GM21515 (cell line): ENCODE results near the gene CILP2.

ENCODE experiments used
- ATAC-seq: cut with Tn5 transposase; IDR thresholded peaks from one replicate; pipeline ENCODE4 v1.9.1; 2021; ENCODE audit not compliant: unreplicated experiment

Gene CILP2

DNA sequence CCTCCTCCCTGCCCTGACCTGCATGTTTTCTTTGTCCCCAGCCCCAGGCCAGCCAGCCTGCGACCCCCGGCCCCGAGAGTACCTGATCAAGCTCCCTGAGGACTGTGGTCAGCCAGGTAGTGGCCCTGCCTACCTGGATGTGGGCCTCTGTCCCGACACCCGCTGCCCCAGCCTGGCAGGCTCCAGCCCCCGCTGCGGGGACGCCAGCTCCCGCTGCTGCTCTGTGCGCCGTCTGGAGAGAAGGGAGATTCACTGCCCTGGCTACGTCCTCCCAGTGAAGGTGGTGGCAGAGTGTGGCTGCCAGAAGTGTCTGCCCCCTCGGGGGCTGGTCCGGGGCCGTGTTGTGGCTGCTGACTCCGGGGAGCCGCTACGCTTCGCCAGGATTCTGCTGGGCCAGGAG is 5.6 kb downstream of the CILP2 start:
- ATAC-seq: no peak

DNA sequence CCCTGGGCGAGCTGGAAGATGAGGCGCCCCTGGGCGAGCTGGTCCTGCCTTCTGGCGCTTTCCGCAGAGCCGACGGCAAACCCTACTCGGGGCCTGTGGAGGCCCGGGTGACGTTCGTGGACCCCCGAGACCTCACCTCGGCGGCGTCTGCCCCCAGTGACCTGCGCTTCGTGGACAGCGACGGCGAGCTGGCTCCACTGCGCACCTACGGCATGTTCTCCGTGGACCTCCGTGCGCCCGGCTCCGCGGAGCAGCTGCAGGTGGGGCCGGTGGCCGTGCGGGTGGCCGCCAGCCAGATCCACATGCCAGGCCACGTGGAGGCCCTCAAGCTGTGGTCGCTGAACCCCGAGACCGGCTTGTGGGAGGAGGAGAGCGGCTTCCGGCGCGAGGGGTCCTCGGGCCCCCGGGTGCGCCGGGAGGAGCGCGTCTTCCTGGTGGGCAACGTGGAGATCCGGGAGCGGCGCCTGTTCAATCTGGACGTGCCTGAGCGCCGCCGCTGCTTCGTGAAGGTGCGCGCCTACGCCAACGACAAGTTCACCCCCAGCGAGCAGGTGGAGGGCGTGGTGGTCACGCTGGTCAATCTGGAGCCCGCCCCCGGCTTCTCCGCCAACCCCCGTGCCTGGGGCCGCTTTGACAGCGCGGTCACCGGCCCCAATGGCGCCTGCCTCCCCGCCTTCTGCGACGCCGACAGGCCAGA is 6.3 kb downstream of the CILP2 start:
- no peak for ATAC-seq

DNA sequence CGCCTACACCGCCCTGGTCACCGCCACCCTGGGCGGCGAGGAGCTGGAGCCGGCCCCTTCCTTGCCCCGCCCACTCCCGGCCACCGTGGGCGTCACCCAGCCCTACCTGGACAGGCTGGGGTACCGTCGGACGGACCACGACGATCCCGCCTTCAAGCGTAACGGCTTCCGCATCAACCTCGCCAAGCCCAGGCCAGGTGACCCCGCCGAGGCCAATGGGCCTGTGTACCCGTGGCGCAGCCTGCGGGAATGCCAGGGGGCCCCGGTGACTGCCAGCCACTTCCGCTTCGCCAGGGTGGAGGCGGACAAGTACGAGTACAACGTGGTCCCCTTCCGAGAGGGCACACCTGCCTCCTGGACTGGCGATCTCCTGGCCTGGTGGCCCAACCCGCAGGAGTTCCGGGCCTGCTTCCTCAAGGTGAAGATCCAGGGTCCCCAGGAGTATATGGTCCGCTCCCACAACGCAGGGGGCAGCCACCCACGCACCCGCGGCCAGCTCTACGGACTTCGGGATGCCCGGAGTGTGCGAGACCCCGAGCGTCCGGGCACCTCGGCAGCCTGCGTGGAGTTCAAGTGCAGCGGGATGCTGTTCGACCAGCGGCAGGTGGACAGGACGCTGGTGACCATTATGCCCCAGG is 7.0 kb downstream of the CILP2 start:
- no peak for ATAC-seq

DNA sequence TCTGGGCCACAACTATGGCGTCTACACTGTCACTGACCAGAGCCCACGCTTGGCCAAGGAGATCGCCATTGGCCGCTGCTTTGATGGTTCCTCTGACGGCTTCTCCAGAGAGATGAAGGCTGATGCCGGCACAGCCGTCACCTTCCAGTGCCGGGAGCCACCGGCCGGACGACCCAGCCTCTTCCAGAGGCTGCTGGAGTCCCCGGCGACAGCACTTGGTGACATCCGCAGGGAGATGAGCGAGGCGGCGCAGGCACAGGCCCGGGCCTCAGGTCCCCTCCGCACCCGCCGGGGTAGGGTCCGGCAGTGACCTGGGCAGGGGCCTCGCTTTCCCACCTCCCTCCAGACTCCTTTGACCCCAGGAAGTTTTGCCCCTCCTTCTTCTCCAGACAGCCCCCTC is 7.6 kb downstream of the CILP2 start:
- no peak for ATAC-seq

DNA sequence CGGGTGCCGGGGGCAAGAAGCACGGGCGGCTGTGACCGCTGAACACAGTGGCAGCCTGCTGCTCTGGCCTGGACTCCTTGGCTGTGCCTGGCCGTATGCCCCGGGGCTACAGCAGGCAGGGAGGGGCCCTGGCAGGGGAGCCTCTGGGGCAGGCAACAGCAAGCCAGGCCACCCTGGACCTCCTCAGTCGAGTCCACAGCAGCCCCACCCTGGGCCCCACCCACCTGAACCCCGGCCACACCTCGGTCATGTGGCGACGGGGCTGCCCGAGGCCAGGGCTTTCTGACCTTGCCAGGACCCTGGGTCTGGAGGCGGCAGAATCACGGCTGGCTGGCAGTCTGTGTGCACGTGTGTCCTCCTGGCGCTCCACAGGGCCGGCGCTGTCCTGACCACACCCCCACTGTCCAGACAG is 8.7 kb downstream of the CILP2 start:
- ATAC-seq: no peak

DNA sequence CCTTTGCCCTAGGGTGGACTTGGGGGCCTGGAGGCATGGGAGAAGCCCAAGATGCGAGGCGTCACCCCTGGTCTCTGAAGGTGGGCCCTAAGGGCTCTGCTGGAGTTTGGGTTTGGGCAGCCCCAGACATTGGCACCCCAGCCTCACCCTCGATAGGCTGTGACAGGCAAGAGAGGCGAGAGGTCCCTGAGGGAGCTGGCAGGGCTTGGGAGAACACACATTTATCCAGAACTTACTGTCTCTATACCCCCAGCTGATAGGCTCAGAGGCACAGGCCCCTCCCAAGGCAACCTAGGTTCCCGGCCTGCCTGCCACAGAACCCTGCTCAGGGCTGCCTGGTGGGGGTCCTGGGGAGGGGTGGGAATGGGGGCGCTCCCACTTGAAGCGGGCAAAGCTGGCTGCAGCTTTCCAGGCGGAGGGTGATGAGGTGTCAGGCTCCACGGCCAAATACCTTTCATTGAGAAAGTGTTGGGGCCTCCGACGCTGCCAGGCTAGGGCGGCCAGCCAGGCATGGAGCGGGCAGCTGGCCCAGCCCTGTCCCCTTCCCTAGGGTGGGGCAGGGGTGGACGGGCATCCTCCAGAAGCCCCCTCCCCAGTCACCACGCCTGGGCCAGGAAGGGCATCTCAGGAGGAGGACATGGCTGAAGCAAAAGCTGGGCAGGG is 9.7 kb downstream of the CILP2 start:
- no peak for ATAC-seq

DNA sequence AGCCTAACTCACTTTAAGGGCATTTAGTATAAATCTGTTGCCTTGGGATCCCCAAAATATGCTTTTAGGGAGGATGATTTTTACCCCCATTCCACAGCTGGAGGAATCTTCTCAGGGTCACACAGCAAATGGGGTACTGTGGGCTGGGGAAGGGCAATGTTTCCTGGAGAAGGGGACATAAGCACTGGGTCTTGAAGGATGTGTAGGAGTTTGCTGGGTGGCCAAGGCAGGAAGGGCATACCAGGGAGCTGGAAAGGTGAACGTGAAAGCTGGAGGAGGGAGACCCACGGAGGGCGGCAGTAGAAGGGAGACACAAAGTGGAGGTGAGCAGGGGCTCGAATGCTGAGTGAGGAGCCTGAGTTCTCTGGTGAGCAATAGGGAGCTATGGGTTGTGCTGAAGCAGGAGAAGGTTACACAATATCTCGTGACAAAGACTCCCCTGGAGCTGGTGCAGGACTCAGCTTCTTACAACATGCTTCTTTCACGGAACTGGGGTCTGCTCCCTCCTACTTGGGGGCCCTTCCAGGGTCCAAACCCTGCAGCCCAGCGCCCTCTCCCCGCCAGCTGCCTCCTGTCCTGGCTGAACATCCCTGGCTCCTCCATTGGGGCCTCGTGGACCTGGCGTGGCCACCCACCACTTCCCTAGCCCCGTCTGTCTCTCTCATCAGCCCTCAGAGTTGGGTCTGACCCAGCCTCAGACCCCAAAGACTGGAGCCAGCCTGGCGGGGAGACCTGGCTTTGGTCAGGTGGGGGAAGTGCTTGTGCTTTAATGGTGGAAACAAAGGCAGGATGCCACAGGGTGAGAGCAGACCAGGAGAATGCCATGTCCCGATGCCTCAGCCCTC is 11.1 kb downstream of the CILP2 start:
- no peak for ATAC-seq

DNA sequence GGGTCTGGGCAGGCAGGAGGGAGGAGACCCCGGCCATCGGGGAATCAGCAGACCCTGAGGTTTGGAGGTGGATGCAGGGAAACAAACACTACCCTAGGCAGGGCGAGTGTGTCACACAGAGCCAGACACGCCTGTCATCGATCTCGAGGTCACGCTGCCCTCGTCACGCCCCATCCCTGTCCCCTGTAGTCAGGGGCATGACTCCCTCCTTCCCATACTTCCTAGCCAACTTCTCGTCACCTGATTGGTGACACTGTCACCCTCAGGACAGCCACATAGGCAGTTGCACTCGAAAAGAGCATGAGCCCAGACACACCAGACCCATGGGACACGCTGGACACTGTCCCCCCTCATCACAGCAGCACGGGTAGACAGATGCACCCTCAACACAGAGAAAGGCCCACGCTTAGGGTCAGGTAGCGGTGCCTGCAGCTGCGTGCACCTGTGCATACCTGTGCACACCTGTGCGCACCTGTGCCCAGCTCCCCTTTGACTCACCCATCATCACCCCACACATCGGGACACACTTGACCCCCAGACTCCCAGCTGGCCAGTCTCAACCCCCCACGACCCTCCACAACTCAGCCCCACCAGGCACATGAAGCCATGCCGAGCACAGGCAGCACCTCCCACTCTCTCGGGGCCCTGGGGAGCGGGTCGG is 11.9 kb downstream of the CILP2 start:
- ATAC-seq: no peak

DNA sequence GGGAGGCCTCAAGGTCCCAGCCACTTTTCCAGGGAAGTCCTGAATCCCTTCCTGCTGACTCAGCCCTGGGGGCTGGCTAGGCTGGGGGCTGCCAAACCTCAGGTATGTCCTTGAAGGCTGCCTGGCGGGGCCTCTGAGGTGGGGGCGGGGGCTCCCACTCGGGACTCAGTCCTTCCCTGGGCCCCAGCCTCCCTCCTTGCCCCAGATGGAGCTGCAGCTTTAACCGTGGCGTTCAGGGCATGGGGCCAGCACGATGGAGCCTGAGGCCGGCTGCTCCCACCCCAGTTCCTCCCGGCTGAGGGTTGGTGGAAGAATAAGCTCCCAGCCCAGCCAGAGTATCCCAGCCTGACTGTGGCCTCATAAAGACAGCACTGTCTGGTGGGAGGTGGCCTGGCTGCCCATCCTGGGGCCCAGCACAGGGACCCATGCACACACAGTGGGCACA is 12.4 kb downstream of the CILP2 start:
- ATAC-seq: no peak

DNA sequence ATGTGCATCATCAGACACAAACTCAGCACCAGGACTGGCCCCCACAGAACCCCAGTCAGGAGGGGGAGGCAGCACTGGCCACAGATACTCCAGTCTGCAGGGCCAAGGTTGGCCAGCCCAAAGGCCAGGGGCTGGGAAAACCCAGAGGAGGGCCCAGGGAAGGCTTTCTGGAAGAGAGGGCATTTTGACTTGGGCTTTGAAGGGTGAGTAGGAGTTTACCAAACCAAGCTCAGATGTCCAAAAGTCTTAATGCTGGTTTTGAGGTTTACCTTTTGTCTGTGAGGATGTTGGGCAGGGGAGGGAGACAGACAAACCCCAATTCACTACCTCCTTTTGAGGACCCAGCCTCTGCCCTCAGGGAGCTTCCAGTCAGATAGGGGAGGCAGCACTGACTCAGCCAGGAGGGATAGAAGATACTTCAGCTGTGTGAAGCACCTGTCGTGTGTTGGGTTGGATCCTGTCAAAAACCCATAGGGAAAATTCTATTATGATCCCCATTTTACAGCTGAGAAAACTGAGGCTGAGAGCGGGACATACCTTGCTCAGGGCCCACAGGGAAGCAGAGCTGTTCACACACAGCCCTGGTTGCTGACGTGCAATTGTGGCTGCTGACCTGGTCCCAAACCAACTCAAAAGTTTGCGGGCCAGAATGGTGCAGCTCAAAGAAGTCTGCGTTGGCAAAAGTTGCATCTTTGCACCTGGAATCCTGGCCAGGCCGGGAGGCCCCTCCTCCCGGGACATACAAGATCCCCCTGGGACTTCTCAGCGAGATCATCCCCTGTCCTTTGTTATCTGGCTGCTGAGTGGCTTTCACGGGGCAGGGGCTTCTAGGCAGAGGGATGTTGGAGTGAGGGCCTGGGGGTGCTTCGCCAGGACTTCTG is 13.1 kb downstream of the CILP2 start:
- no peak for ATAC-seq

DNA sequence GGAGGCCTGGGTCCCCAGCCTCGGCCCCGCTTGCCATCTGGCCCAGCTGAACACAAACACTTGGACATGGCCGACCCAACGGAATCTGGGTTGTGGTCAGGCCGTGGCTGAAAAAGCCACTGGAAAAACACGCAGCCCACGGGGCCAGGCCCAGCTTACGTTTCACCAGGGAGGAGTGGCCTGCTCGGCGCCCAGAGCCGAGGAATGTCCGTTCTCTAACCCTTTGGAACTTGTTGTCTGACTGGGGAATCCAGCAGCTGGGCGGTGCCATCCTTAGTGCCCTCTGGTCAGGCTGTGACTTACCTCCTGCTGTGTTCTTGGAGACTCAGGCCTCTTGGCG is 13.8 kb downstream of the CILP2 start:
- ATAC-seq: no peak

DNA sequence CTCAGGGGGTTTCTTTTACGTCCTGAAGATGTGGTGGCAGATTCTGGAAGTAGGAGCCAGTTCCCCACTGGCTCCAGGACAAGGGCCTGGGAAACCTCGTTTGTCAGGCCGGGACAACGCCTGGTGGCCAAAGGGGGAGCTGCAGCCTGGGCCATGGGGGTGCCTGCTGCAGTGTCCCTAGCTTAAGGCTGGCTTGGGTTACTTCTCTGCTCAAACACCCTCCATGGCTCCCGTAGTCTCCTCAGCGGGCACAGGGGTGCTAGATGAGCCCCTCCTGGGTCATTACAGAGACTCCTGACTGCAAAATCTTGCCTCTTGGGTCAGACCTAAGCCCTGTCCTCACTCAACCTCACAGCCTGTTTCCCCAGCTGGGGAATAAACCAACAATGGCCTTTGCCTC is 14.7 kb downstream of the CILP2 start:
- ATAC-seq: no peak

DNA sequence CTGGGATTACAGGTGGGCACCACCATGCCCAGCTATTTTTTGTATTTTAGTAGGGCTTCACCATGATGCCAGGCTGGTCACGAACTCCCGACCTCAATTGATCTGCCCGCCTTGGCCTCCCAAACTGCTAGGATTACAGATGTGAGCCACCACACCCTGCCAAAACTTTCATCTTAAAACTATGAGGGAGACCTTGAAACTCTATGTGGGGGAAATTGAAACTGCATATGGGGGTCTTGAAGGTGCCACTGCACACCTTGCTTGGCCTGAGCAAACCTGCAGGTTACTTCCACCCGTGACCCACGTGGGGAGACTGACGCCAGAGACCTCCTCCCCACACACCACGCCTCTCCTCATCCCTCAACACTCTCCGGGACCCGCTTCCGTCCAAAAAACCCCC is 15.6 kb downstream of the CILP2 start:
- no peak for ATAC-seq

DNA sequence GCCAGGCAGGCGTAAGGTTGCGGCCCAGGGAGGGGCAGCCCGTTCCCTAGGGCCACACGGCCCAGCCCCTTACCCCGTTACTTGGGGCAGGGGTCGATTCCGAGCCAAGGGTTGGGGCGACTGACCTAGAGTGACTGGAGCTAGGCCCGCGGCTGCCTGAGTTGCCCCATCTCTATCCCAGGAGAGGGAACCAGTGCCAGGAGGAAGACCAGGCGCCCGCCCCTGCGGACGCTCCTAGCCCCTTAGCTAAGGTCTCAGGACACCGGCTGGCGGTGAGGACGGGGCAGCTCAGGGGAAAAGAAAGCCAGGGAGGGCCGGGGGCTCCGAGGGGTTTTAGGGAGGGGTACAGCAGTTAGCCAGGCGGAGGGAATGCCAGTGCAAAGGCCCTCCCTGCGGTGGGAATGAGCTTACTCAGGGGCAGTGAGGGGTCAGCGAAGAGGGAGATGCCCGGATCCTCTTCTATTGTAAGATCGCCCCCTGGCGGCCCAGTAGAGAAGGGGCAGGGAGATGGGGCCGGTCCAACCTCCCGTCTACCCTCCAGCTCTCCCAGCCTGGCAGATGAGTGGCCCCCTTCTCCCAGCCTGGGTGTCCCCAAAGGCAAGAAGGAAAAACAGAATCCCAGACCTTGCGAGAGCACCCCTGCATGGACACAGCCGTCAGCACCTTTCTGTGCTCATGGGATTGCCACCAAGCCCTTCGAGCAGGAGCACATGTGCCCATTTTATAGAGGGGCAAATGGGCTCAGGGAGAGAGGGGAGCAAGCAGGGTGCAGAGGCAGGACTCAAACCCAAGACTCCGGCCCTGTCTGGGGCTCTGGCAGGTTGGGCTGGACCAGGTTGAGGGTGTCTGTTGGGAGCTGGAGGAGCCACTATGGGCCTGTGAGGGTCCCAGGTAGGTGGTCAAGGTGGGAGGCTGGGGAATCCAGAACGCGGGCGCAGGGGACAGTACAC is 16.3 kb downstream of the CILP2 start:
- ATAC-seq: no peak

DNA sequence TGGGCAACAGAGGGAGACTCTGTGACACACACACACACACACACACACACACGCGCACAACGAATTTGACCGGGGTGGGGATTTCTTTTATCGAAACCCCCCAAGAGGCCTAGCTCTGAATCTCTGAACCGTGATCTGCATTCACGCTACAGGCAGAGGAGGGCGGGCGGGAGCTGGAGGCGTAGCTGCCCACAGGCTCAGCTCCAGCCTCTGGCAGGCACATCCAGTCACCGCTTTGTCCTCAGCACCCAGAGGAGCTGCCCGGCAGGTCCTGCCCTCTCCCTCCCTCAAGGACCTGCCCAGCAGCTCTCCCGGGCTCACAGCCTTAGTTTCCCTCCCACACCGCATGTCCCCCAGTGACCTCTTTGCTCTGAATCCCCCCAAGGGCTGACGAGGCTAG is 20.0 kb downstream of the CILP2 start:
- no peak for ATAC-seq

DNA sequence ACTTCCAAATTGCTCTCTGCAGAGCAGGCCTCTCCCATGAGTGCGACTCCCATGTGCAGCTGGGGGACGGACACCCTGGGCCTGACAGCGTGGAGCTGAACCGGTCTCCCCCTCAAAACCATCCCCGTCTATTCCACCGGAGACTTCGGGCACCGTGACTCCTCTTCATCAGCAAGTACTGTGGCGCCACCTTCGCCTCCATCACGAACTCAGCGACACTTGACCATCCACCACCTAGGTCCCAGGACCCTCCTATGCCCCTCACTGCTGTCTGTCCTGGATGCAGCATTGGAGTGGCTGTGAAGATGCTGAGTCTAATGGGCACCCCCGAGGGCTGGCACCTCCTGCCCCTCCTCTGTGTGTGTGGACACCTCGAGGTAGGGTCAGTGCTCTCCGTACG is 20.6 kb downstream of the CILP2 start:
- no peak for ATAC-seq

DNA sequence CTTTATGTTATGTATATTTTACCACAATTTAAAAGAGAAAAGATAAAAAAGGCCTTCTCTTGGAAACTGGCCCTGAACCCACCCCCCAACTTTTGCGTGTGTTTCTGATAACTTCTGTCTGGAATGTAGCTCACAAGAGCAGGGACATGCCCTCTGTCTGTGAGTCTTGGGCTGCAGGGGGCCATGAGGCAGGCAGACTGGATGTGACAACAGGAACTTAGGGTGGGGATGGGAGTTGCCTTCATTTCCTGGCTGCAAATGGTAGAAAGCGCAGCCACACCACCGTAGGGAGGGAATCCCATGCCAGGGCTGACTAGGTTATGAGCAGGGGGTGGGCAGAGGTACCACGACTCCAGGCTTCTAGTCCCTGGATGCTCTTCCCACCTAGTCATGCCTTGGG is 21.9 kb downstream of the CILP2 start:
- ATAC-seq: no peak

DNA sequence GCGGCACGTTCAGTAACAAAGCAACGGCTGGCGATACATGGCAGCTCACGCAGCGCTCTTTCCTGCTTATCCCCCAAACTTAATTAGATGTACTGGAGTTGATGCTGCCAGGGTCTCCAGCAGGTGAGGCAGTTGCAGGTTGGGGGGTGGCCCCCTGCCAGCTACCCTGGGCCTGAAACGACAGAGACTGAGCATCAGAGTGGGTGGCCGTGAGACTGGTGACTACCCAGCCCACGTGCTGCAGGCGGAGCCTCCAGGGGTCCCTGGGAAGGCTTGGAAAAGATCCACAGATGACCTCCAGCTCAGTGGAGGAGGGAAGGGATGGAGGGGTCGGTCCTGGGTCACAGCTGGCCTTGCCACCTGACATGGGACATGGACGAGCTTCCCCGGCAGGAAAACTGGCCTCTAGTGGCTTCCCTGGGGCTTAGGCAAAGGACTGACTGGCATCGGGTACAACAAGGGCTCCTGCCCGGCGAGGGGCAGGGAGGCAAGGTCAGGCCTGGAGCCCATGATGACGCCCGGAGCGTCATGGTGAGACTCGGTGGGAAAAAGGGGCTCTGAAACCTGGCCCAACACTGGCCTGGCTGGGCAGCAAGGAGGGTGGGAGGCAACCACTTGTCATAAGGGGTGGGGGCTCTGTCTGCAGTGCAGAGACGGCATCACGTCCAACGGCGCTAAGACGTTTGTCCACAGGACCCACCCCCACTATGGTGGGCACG is 24.0 kb downstream of the CILP2 start:
- ATAC-seq: no peak
